GM18505 (cell line): Measurements from ENCODE around the gene PNMT.

Experiments used
- ATAC-seq: cut with Tn5 transposase; IDR thresholded peaks from one replicate; pipeline ENCODE4 v1.9.1; 2021; ENCODE audit not compliant: unreplicated experiment
- POLR2A ChIP-seq: IDR thresholded peaks from 4 replicates; pipeline ENCODE4 v1.6.1; 2011; ENCODE audit warnings: borderline replicate concordance; ENCODE audit not compliant: insufficient read depth, insufficient read length; ENCODE audit errors: extremely low read depth

Gene PNMT

DNA sequence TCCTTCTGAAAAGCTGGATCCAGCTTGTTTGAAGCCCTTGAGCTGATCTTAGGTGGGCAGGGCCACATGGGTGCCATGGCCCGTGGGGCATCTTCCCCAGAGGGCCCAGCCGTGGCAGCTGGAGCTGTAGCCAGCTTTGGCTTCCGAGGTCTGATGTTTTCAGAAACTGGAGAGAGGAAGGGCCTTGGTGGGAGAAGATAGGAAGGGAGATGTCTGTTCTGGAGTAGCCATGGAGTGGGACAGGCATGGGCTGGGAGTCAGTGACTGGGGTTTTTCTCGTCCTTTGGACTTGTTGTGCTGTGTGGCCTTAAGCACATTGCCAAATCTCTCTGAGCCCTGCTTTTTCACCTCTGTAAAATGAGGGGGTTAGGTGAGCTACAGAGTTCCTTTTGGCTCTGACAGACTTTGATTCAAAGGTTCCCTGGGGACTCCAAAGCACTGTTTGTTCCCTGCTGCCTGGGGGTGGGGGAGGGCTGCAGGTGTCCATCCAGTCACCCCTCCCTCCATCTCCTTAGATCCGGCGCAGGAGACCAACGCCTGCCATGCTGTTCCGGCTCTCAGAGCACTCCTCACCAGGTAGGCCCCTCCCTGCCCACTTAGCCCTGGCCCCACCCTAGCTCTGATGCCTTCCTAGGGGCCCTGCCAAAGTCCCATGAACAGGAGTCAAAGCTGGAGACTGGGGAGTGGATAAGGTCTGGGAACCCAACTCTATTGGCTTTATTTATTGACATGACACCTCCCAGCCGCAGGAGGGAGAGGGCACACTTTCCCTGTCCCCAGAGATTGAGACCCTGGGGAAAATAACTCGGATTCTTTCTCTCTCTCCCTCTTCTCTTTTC, 39.4 kb upstream of the PNMT start:
- ATAC-seq: no peak
- TF ChIP-seq POLR2A: no peak

DNA sequence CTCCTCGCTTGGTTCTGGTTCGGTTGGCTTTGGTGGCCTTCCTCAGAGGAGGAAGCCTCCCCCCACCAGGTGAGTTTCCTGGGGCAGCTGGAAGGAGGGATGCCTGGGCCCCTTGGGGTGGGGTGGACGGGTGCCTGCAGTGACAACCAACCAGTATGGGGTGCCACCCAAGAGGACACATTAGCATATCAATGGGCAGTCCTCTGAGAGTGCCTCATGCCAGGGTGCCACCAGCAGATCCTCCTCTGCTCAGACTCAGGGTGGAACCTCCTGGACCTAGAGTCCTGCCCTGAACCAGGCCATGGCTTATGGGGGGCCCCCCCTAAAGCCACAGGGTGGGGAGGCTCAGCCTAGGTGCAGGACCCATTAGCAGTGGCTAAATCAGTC, 38.8 kb upstream of the PNMT start:
- TF ChIP-seq POLR2A: no peak
- ATAC-seq: no peak

DNA sequence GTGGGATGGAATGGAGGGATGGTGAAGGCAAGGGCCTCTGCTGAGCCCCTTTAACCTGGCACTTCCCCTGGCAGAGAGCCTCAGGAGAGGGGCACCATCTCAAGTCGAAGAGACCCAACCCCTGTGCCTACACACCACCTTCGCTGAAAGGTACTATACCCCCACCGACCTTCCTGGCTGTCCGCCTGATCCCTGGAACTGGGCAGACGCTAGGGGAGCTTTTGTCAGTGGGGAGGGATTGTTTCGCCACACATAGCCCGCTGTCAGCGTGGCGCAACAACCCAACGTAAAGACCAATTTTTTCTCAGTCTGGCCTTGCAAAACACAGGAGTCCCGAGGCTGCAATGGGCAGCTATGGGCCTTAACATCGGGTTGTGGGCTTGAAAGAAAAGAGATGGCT, 38.4 kb upstream of the PNMT start:
- ATAC-seq: no peak
- no peak for TF ChIP-seq POLR2A

DNA sequence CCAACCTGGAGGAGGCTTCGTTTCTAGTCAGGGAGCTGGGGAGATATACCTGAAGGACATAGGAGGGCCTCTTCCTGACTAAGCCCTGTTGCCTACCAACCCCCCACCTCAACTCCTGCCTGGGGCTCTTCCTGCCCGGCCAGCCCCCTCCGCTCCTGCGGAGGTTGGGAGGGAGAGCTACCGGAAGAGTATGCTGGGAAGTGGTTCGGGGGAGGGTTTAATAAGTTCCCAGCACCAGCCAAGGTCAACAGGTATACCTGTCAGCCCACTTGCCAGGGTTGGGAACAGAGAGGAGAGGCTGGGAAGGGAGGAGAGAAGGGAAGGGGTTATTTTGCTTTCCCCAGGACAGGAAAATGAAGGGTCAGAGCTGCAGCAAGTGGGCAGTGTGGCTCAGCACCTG, 36.9 kb upstream of the PNMT start:
- no peak for TF ChIP-seq POLR2A
- ATAC-seq: no peak

DNA sequence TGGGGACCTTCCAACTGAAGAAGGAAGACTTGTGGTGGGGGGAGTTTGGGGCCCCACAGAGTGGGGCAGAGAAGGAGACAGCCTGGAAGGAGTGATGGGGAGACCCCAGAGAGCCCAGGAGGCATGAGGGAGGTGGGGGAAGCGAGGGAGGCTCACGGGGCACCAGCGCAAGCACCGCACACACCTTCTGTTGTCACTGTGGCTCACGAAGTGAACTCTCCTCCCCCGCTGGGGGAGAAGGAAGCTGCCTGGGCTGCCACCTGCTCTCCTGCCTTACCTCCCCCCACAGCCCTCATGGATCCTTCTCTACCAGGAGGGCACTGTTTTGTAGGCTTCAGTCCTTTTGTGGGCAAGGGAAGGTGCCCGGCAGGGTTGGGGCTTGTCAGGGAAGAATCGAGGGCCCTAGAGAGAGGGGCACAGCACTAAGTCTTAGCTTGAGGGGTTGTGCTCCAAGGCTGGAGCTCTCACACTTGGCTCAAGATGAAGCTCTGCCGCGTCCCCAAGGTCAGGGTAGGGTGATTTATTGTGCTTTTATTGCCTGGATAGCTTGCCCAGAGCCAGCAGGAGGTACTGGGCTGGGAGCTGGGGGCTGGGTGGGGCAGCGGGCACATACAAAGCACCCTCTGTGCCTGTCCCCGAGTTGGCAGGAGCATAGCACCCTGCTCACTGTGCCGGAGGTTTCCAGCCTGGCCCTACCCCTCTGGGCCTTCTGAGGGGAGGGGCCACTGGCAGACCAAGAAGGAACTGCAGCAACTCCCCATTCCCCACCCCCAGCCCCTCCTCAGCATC, 35.9 kb upstream of the PNMT start:
- TF ChIP-seq POLR2A: no peak

DNA sequence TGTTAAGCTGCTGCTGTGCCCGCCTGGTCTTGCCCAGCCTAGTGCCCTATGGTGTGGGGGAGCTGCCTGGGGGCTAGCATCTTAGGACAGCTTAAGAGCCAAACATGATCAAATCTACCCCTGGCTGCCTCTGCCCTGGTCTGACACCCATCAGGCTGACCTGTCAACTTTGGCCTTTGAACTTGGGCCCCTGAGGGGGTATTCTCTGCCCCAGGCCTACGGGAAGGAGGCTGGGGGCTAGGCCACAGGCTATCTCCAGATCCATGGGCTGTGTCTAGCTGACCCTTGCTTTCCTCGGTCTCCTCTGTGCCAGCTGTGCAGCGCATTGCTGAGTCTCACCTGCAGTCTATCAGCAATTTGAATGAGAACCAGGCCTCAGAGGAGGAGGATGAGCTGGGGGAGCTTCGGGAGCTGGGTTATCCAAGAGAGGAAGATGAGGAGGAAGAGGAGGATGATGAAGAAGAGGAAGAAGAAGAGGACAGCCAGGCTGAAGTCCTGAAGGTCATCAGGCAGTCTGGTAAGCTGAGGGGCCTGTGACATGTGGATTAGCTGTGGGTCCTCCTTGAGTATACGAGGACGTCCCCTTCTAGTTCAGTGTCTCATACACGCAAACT, 34.6 kb upstream of the PNMT start:
- no peak for ATAC-seq

More for the DNA sequence above, 35.9 kb upstream of the PNMT start:
- ATAC-seq: no peak

DNA sequence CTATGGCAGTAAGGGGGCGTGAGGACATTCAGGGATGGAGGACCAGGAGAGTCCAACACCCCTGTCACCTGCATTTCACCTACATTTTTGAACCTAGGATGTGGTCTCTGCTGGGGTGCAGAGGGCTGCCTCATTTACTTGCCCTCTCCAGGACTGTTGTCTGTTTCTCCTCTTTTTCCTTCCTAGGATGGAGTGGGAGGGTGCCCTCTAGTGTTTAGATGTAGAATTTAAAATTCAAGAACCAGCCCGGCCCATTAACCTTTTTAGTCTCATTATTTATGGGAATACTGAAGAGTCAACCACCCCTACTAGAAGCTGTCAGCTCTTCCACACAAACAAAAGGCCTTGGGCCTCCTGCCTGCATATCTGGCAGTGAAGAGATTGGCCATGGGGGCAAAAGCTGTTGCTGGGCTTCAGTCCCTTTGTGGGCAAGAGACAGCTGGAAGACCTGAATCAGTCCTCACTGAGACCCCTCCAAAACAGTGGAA, 33.8 kb upstream of the PNMT start:
- no peak for ATAC-seq
- no peak for TF ChIP-seq POLR2A

More for the DNA sequence above, 34.6 kb upstream of the PNMT start:
- TF ChIP-seq POLR2A: no peak

DNA sequence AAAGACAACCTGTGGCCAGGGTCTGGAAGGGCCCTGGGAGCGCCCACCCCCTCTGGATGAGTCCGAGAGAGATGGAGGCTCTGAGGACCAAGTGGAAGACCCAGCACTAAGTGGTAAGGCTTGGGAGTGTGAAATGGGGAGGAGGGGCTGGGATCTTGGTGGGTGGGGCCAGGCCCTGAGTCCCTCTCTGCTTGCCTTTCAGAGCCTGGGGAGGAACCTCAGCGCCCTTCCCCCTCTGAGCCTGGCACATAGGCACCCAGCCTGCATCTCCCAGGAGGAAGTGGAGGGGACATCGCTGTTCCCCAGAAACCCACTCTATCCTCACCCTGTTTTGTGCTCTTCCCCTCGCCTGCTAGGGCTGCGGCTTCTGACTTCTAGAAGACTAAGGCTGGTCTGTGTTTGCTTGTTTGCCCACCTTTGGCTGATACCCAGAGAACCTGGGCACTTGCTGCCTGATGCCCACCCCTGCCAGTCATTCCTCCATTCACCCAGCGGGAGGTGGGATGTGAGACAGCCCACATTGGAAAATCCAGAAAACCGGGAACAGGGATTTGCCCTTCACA, 32.6 kb upstream of the PNMT start:
- no peak for ATAC-seq
- no peak for TF ChIP-seq POLR2A

DNA sequence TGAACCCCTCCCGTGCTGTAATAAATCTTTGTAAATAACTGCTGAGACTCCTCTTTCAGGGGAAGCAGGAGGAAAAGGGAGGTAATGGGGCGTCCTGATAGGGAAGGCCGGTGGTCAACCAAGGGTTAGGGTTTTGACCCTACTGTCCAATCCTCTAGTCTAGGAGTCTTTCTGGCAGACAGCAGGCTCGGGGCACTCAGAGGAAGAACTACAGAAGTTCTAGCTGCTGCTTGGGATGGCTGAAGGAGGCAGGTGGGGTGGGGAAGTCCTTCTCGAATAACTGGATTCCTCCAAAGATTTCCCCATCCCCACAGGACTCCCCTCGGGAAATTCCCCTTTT, 31.7 kb upstream of the PNMT start:
- peak; percentile 12 for ATAC-seq
- no peak for TF ChIP-seq POLR2A

DNA sequence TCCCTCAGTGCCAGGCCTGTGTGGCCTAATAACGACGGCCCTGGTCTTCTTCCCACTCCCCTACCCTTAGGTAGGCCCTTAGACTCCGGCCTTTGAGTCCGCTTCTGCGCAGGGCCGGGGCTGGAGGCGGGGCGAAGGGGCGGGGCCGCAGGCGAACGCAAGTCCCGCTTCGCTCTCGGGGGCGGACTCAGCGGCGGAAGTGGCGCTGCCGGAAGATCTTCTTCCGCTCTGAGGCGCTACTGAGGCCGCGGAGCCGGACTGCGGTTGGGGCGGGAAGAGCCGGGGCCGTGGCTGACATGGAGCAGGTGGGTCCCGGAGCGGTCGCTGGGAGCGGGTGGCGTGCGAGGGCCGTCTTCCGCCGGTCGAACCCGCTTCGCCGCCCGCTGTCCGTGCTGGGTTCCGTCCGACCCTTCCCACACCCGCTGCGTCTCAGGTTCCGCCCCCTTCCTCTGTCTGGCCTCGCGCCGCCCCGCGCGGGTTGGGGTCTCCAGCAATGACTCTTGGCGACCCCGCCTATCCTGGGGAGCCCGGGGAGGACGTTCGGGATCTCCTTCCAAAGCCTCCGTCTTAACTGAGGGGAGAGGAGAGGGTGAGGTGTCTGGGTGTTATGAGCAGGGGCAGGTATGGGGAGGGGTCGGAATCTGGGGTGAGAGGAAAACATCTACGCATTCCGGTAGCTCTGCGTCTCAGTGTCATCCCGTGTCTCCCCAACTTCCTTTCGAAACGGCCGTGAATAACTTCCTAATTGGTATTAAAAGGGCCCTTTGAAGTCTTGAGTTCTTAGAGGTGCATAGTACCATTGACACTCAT, 31.1 kb upstream of the PNMT start, which contains the start of gene STARD3:
TSS of gene STARD3 (plus strand) at position 218 of the 810 bp plus-strand sequence. CDS start 16,388 bp downstream, outside the sequence.
- peak; percentile 78 for TF ChIP-seq POLR2A
- peak; percentile 80 for ATAC-seq

DNA sequence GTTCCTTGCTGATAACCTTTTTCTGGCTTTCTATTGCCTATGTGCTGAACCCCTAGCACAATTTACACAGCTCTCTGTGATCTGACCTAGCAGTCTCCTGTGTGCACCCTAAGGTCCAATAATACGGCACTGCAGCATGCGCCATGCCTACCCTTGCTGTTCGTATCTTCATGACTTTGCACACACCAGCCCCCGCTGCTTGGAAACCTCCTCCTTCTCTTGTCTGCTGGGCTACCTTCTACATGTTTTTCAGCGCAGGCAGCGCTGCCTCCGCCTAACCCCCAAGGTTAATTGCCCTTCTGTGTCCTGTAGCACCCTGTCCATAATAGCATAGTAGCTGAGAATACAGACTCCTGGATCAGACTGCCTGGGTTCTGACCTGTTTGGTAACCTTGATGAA, 29.9 kb upstream of the PNMT start:
- no peak for TF ChIP-seq POLR2A
- ATAC-seq: no peak

DNA sequence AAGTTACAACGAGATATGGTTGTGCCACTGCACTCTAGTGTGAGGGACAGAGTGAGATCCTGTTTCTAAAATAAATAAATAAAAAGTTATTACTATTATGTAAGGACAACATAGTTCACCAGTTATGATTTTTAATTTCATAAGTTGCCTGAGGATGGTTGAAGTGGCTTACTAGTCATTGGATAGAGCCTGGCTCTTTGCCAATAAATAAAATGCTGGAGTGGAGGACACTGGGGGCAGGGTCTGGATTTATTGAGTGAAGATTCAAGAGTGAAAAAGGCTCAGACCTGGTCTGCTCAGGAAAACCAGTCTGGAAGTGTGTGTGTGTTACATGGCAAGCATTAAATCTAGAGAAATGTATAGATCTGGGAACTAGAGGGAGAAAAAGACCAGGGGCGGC, 29.2 kb upstream of the PNMT start:
- TF ChIP-seq POLR2A: no peak
- ATAC-seq: no peak
